ENCODE results near the gene ZPR1. TPM values are rescaled to one million over a fixed set of nuclear protein-coding genes. Genes with fewer than 3 reads are reported as not detected.
"Not testable (repeated sequence)": the region's sequence is repeated elsewhere in the genome, so short reads cannot be mapped to it uniquely, and the experiment has no call there.

The ZPR1 gene
- 10 to 100 TPM; 54.0 to 57.0 (median 56.8) TPM for polyA plus RNA-seq (ENCODE audit: insufficient read length in 3 of 3)
- long read RNA-seq, donor 1, full-length matches to known transcripts = 4 of 4 reads
- long read RNA-seq, donor 1, partial matches to known transcripts = 0 of 4 reads
- long read RNA-seq, donor 1, other reads (novel, unspliced or antisense) = 0 of 4 reads
- long read RNA-seq, donor 2, full-length matches to known transcripts = 8 of 8 reads
- long read RNA-seq, donor 2, partial matches to known transcripts = 0 of 8 reads
- long read RNA-seq, donor 2, other reads (novel, unspliced or antisense) = 0 of 8 reads
- long read RNA-seq, donor 3, full-length matches to known transcripts = 8 of 14 reads
- long read RNA-seq, donor 3, partial matches to known transcripts = 6 of 14 reads
- long read RNA-seq, donor 3, other reads (novel, unspliced or antisense) = 0 of 14 reads
- long read RNA-seq, donor 4, full-length matches to known transcripts = 6 of 6 reads
- long read RNA-seq, donor 4, partial matches to known transcripts = 0 of 6 reads
- long read RNA-seq, donor 4, other reads (novel, unspliced or antisense) = 0 of 6 reads
- long read RNA-seq, donor 5 = 0 reads
- long read RNA-seq, donor 6, full-length matches to known transcripts = 2 of 2 reads
- long read RNA-seq, donor 6, partial matches to known transcripts = 0 of 2 reads
- long read RNA-seq, donor 6, other reads (novel, unspliced or antisense) = 0 of 2 reads
- long read RNA-seq, donor 7, full-length matches to known transcripts = 9 of 9 reads
- long read RNA-seq, donor 7, partial matches to known transcripts = 0 of 9 reads
- long read RNA-seq, donor 7, other reads (novel, unspliced or antisense) = 0 of 9 reads
- long read RNA-seq, donor 8, full-length matches to known transcripts = 4 of 4 reads
- long read RNA-seq, donor 8, partial matches to known transcripts = 0 of 4 reads
- long read RNA-seq, donor 8, other reads (novel, unspliced or antisense) = 0 of 4 reads
- long read RNA-seq, donor 9, full-length matches to known transcripts = 9 of 9 reads
- long read RNA-seq, donor 9, partial matches to known transcripts = 0 of 9 reads
- long read RNA-seq, donor 9, other reads (novel, unspliced or antisense) = 0 of 9 reads
- long read RNA-seq, donor 10, full-length matches to known transcripts = 11 of 11 reads
- long read RNA-seq, donor 10, partial matches to known transcripts = 0 of 11 reads
- long read RNA-seq, donor 10, other reads (novel, unspliced or antisense) = 0 of 11 reads
- long read RNA-seq, donor 11, full-length matches to known transcripts = 5 of 5 reads
- long read RNA-seq, donor 11, partial matches to known transcripts = 0 of 5 reads
- long read RNA-seq, donor 11, other reads (novel, unspliced or antisense) = 0 of 5 reads
- long read RNA-seq, donor 12, full-length matches to known transcripts = 1 of 1 reads
- long read RNA-seq, donor 12, partial matches to known transcripts = 0 of 1 reads
- long read RNA-seq, donor 12, other reads (novel, unspliced or antisense) = 0 of 1 reads
- long read RNA-seq, donor 13 = 0 reads
- long read RNA-seq, donor 14, full-length matches to known transcripts = 13 of 21 reads
- long read RNA-seq, donor 14, partial matches to known transcripts = 8 of 21 reads
- long read RNA-seq, donor 14, other reads (novel, unspliced or antisense) = 0 of 21 reads
- long read RNA-seq, donor 15, full-length matches to known transcripts = 6 of 6 reads
- long read RNA-seq, donor 15, partial matches to known transcripts = 0 of 6 reads
- long read RNA-seq, donor 15, other reads (novel, unspliced or antisense) = 0 of 6 reads
- long read RNA-seq, donor 16, full-length matches to known transcripts = 29 of 36 reads
- long read RNA-seq, donor 16, partial matches to known transcripts = 7 of 36 reads
- long read RNA-seq, donor 16, other reads (novel, unspliced or antisense) = 0 of 36 reads

- peak; percentile 46 to 77 (median 70) for DNase-seq (ENCODE audit: extremely low read depth in 1 of 11, low read depth in 9 of 11, low spot score in 4 of 11)
Measured at GRCh38 chr11:116787786-116788486, at the start of gene ZPR1. Gene ZPR1, minus strand, starts transcription at chr11:116788023. Its CDS starts 33 bp downstream, at chr11:116787990.

- DNase-seq (ENCODE audit: extremely low read depth in 1 of 11, low read depth in 9 of 11, low spot score in 4 of 11) = no peak
Measured at GRCh38 chr11:116836632-116836991, 48.8 kb upstream of the ZPR1 start.

- peak; percentile 82 to 93 (median 88) for DNase-seq (ENCODE audit: extremely low read depth in 1 of 11, low read depth in 9 of 11, low spot score in 4 of 11)
Measured at GRCh38 chr11:116835791-116836631, 48.2 kb upstream of the ZPR1 start.

- peak in 2 of 11 donors; percentile 25 to 29 for DNase-seq (ENCODE audit: extremely low read depth in 1 of 11, low read depth in 9 of 11, low spot score in 4 of 11)
Measured at GRCh38 chr11:116835042-116835772, 47.4 kb upstream of the ZPR1 start.

- DNase-seq (ENCODE audit: extremely low read depth in 1 of 11, low read depth in 9 of 11, low spot score in 4 of 11) = not testable (repeated sequence)
Measured at GRCh38 chr11:116834535-116835041, 46.8 kb upstream of the ZPR1 start.

GRCh38 chr11:116833816-116834534, 46.2 kb upstream of the ZPR1 start:
- no peak for DNase-seq (ENCODE audit: extremely low read depth in 1 of 11, low read depth in 9 of 11, low spot score in 4 of 11)

GRCh38 chr11:116833491-116833815, 45.6 kb upstream of the ZPR1 start:
- DNase-seq (ENCODE audit: extremely low read depth in 1 of 11, low read depth in 9 of 11, low spot score in 4 of 11) = no peak

GRCh38 chr11:116832350-116833290, 44.8 kb upstream of the ZPR1 start:
- no peak for DNase-seq (ENCODE audit: extremely low read depth in 1 of 11, low read depth in 9 of 11, low spot score in 4 of 11)

- no peak for DNase-seq (ENCODE audit: extremely low read depth in 1 of 11, low read depth in 9 of 11, low spot score in 4 of 11)
Measured at GRCh38 chr11:116831790-116832349, 44.0 kb upstream of the ZPR1 start.

GRCh38 chr11:116830184-116830912, 42.5 kb upstream of the ZPR1 start:
- DNase-seq (ENCODE audit: extremely low read depth in 1 of 11, low read depth in 9 of 11, low spot score in 4 of 11) = no peak

- no peak for DNase-seq (ENCODE audit: extremely low read depth in 1 of 11, low read depth in 9 of 11, low spot score in 4 of 11)
Measured at GRCh38 chr11:116829525-116830183, 41.8 kb upstream of the ZPR1 start, which contains the start of gene APOC3. Gene APOC3, plus strand, starts transcription at chr11:116829907. Its CDS starts 676 bp downstream, at chr11:116830583.
